Uterus (tissue), 4 donors: ENCODE data around the gene PRKG1. TPM values are rescaled to one million over a fixed set of nuclear protein-coding genes. Genes with fewer than 3 reads are reported as not detected.
A peak's percentile ranks its signal among the peaks of the same experiment; 100 is the strongest.

ENCODE experiments used
- DNase-seq, 2 donors: peaks; one replicate each; pipeline ENCODE4 v3.0.0-alpha.2; 2019 to 2020
- H3K27ac ChIP-seq, 2 donors: fragments of 200-600 bp; sonication (generic); 1 replicate in 1 of 2; 2 replicates in 1 of 2; pipeline ENCODE4 v1.5.1; 2016 to 2018
- H3K27me3 ChIP-seq, 2 donors: fragments of 200-600 bp; sonication (generic); one replicate each; pipeline ENCODE4 v1.5.1; 2018 to 2019; ENCODE audit warnings: control low read depth in 1 of 2
- H3K36me3 ChIP-seq, 2 donors: fragments of 200-600 bp; sonication (generic); one replicate each; pipeline ENCODE4 v1.5.1; 2019; ENCODE audit warnings: control low read depth in 1 of 2
- H3K4me1 ChIP-seq, 2 donors: fragments of 200-600 bp; sonication (generic); one replicate each; pipeline ENCODE4 v1.5.1; 2018 to 2019; ENCODE audit warnings: control low read depth in 1 of 2
- H3K4me3 ChIP-seq, 2 donors: fragments of 200-600 bp; sonication (generic); 1 replicate in 1 of 2; 2 replicates in 1 of 2; pipeline ENCODE4 v1.5.1; 2018 to 2019; ENCODE audit warnings: mild to moderate bottlenecking in 1 of 2
- H3K9me3 ChIP-seq, 2 donors: fragments of 200-600 bp; sonication (generic); one replicate each; pipeline ENCODE4 v1.5.1; 2019; ENCODE audit warnings: control low read depth in 1 of 2
- CTCF ChIP-seq, 4 experiments: fragments of 200-600 bp in 2 of 4; fragments of 450-650 bp in 2 of 4; sonication (generic) in 2 of 4; IDR thresholded peaks; one replicate each; pipeline ENCODE4 v1.5.1; 2016 to 2019; ENCODE audit warnings: antibody characterized with exemption in 4 of 4, mild to moderate bottlenecking in 2 of 4, moderate library complexity in 1 of 4
- POLR2A ChIP-seq, 2 donors: fragments of 450-650 bp; IDR thresholded peaks; one replicate each; pipeline ENCODE4 v1.6.1; 2016; ENCODE audit warnings: antibody characterized with exemption in 2 of 2, mild to moderate bottlenecking in 1 of 2, moderate library complexity in 1 of 2
- intact Hi-C: fragments of 100-400 bp; cut with DNase I; formaldehyde crosslinking; loops from one replicate; pipeline ENCODE4 v1.15.1; 2023; ENCODE audit warnings: low total_unique reads
- total RNA-seq, 4 donors: library from RNA; depleted of rRNA in 3 of 4; stranded (reverse); fragments of >200 nt in 3 of 4; gene quantifications; one replicate each; pipeline versions ENCODE4 v1.1.0 to v1.2.4, GENCODE V29; 2014 to 2023
- donor health status: DM: yes; HTN: yes; CAD: no.

The PRKG1 gene
- total RNA-seq, 4 donors from 2014 or later, result 32.4 to 136 (median 69.6) TPM

GRCh38 chr10:51937308-51938140, 863.2 kb downstream of the PRKG1 start:
- DNase-seq, result no peak
- H3K27ac ChIP-seq, result peak overlapping the region in 1 of 2 donors; percentile 34
- no peak for TF ChIP-seq POLR2A (IDR thresholded peaks at IDR 0.05)
- TF ChIP-seq CTCF (IDR thresholded peaks at IDR 0.05), result no peak
- no peak overlapping the region for H3K4me3 ChIP-seq
- no peaks in the 10 kb centered on the region for H3K27me3 ChIP-seq
- H3K4me1 ChIP-seq, result no peaks in the 10 kb centered on the region
- H3K9me3 ChIP-seq, result no peaks in the 10 kb centered on the region
- no peaks in the 10 kb centered on the region for H3K36me3 ChIP-seq
- intact Hi-C loops, result no loop called here

GRCh38 chr10:51950371-51950995, 876.2 kb downstream of the PRKG1 start:
- peak overlapping the region; percentile 26 to 36 for H3K27ac ChIP-seq
- DNase-seq, result peak in 1 of 2 donors; percentile 24
- intact Hi-C loops, result no loop called here

GRCh38 chr10:51950996-51951555, 876.8 kb downstream of the PRKG1 start:
- H3K27ac ChIP-seq, result peak overlapping the region; percentile 26 to 36
- no peaks in the 10 kb centered on the region for H3K4me1 ChIP-seq
- H3K36me3 ChIP-seq, result no peaks in the 10 kb centered on the region
- TF ChIP-seq CTCF (IDR thresholded peaks at IDR 0.05) (no peak), POLR2A (IDR thresholded peaks at IDR 0.05) (no peak)
- no peaks in the 10 kb centered on the region for H3K9me3 ChIP-seq
- no peaks in the 10 kb centered on the region for H3K27me3 ChIP-seq
- H3K4me3 ChIP-seq, result no peak overlapping the region
- no peak for DNase-seq
- intact Hi-C loops, result no loop called here

More at GRCh38 chr10:51950371-51950995, 876.2 kb downstream of the PRKG1 start:
- H3K4me3 ChIP-seq, result no peak overlapping the region
- no peaks in the 10 kb centered on the region for H3K4me1 ChIP-seq
- no peaks in the 10 kb centered on the region for H3K36me3 ChIP-seq
- no peaks in the 10 kb centered on the region for H3K9me3 ChIP-seq
- no peaks in the 10 kb centered on the region for H3K27me3 ChIP-seq
- TF ChIP-seq POLR2A (IDR thresholded peaks at IDR 0.05) (no peak), CTCF (IDR thresholded peaks at IDR 0.05) (no peak)

- TF ChIP-seq POLR2A (IDR thresholded peaks at IDR 0.05), result no peak
- no peak for TF ChIP-seq CTCF (IDR thresholded peaks at IDR 0.05)
- no peak for DNase-seq
- Histone ChIP-seq H3K27ac (peak overlapping the region; percentile 36 to 44), H3K4me1 (no peaks in the 10 kb centered on the region), H3K36me3 (no peaks in the 10 kb centered on the region), H3K9me3 (no peaks in the 10 kb centered on the region), H3K4me3 (no peak overlapping the region), H3K27me3 (no peaks in the 10 kb centered on the region)
- intact Hi-C loops, result no loop called here
Observed at GRCh38 chr10:51951601-51952000, 877.3 kb downstream of the PRKG1 start.

- Histone ChIP-seq H3K27ac (peak overlapping the region; percentile 36 to 44), H3K4me1 (no peaks in the 10 kb centered on the region), H3K4me3 (no peak overlapping the region), H3K36me3 (no peaks in the 10 kb centered on the region), H3K27me3 (no peaks in the 10 kb centered on the region), H3K9me3 (no peaks in the 10 kb centered on the region)
- TF ChIP-seq CTCF (IDR thresholded peaks at IDR 0.05), result no peak
- no peak for DNase-seq
- intact Hi-C loops, result no loop called here
Observed at GRCh38 chr10:51952056-51952455, 877.8 kb downstream of the PRKG1 start.
